Progenitor cell of endocrine pancreas (in vitro differentiated cells): ENCODE measurements around the gene CROCC2. TPM values are rescaled to one million over a fixed set of nuclear protein-coding genes. Genes with fewer than 3 reads are reported as not detected.

Experiments
- DNase-seq: peaks from one replicate; pipeline ENCODE4 v3.0.0; 2021; ENCODE audit warnings: low spot score; ENCODE audit not compliant: unreplicated experiment
- H3K27ac Mint-ChIP-seq: 2 replicates; pipeline ENCODE4 v1.8.0; 2021; ENCODE audit warnings: mild to moderate bottlenecking, moderate library complexity, mixed read lengths
- H3K27me3 Mint-ChIP-seq: 2 replicates; pipeline ENCODE4 v1.8.0; 2021; ENCODE audit warnings: mixed read lengths
- H3K36me3 Mint-ChIP-seq: 2 replicates; pipeline ENCODE4 v1.8.0; 2022; ENCODE audit warnings: mixed read lengths; ENCODE audit not compliant: insufficient read depth
- H3K4me1 Mint-ChIP-seq: 2 replicates; pipeline ENCODE4 v1.8.0; 2021; ENCODE audit warnings: low read depth, mixed read lengths
- H3K4me3 Mint-ChIP-seq: 2 replicates; pipeline ENCODE4 v1.8.0; 2021; ENCODE audit warnings: low read depth, mild to moderate bottlenecking, moderate library complexity, mixed read lengths
- H3K9me3 Mint-ChIP-seq: 2 replicates; pipeline ENCODE4 v1.8.0; 2021; ENCODE audit warnings: low read depth, mixed read lengths
- total RNA-seq: library from RNA; stranded (reverse); gene quantifications from 2 replicates; pipeline ENCODE4 v1.2.1, GENCODE V29; 2021
- TF ChIP-seq, protein P1 (sequence below): fragments of 200-600 bp; sonication (generic); IDR thresholded peaks from one replicate; pipeline ENCODE4 v1.5.0; 2021; ENCODE audit warnings: antibody characterized with exemption, mild to moderate bottlenecking; ENCODE audit not compliant: unreplicated experiment

The CROCC2 gene
- total RNA-seq, 1 donor from 2014 or later, result 0.36 TPM

DNA sequence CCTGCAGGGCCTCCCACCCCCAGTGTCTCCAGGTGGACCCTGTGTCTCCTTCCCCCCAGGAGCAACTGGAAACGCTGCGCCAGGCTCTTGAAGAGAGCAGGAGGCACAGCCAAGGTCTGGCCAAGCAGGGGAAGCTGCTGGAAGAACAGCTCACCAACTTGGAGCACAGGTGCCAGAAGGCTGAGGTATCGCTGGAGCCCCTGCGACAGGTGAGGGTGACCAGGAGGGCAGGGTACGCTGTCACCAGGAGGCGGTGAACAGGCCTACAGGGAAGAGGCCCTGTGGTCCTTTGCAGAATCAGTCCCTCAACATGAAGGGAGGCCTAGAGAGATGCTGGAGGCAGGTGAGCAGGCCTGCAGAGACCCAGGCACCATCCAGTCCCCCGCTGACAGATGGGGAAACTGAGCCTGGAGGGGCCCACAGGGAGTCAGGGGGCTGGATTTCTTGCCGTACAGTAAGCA, 76.7 kb downstream of the CROCC2 start:
- no peaks in the 10 kb centered on the region for H3K9me3 Mint-ChIP-seq
- DNase-seq, result no peak
- no peaks in the 10 kb centered on the region for H3K4me1 Mint-ChIP-seq
- TF ChIP-seq, protein P1, sequence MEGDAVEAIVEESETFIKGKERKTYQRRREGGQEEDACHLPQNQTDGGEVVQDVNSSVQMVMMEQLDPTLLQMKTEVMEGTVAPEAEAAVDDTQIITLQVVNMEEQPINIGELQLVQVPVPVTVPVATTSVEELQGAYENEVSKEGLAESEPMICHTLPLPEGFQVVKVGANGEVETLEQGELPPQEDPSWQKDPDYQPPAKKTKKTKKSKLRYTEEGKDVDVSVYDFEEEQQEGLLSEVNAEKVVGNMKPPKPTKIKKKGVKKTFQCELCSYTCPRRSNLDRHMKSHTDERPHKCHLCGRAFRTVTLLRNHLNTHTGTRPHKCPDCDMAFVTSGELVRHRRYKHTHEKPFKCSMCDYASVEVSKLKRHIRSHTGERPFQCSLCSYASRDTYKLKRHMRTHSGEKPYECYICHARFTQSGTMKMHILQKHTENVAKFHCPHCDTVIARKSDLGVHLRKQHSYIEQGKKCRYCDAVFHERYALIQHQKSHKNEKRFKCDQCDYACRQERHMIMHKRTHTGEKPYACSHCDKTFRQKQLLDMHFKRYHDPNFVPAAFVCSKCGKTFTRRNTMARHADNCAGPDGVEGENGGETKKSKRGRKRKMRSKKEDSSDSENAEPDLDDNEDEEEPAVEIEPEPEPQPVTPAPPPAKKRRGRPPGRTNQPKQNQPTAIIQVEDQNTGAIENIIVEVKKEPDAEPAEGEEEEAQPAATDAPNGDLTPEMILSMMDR, result no peak
- H3K27ac Mint-ChIP-seq, result no peak overlapping the region
- H3K27me3 Mint-ChIP-seq, result peaks cover 26% of the 10 kb centered on the region
- H3K4me3 Mint-ChIP-seq, result no peak overlapping the region
- no peaks in the 10 kb centered on the region for H3K36me3 Mint-ChIP-seq

DNA sequence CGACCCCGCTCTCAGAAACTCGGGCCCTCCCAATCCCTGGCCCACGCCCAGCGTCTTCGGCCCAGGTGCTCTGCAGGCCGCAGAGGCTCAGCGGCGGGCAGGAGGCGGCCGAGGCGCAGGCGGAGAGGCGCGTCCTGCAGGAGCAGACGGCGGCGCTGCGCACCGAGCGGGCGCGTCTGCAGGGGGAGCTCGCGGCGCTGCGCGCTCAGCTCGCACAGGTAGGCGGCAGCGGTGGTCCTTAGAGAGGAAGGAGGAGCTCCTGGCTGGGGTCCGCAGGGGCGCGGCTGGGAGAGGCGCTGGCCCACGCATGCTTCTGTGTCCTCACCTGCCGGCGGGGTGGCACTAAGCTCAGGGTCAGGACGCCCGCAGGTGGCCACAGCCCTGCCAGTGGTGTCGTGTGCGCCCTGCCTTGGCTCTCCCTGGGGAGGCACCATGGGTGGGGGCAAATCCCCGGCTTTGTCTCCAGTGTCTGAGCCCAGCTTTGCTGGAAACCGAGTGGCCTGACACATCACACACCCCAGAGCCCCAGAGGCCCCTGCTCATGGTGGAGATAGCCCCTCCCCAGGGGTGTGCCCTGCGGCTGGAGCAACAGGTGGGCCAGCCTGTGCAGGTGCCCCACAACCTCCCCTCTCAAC, 77.3 kb downstream of the CROCC2 start:
- Mint-ChIP-seq H3K4me3 (no peak overlapping the region), H3K27ac (no peak overlapping the region), H3K4me1 (no peaks in the 10 kb centered on the region), H3K36me3 (no peaks in the 10 kb centered on the region), H3K27me3 (peaks cover 26% of the 10 kb centered on the region), H3K9me3 (no peaks in the 10 kb centered on the region)
- DNase-seq, result peak; percentile 51
- TF ChIP-seq, protein P1, result peak; percentile 82

DNA sequence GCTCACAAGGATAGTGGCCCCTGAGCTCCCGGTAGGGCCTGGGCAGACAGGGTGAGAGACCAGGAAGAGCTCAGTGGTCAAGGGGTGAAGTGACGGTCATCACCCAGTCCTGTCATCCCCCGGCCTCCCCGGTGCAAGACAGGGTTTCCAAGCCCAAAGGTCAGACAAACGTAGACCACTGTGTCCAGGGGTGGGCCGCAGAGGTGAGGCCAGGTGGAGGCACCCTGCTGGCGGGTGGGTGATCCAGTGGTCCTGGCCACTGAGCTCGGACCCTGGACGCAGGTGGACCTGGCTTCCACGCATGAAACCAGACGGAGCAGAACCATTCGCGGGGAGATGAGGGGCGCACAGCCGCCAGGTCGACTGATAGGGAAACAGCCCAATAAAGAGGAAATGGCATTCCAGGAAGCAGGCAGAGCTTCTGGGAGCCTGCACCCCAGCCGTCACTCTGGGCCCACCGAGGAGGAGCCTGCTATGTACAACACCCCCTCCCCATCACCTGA, 77.9 kb downstream of the CROCC2 start:
- Mint-ChIP-seq H3K9me3 (no peaks in the 10 kb centered on the region), H3K36me3 (no peaks in the 10 kb centered on the region), H3K27ac (no peak overlapping the region), H3K27me3 (peaks cover 26% of the 10 kb centered on the region), H3K4me3 (no peak overlapping the region), H3K4me1 (no peaks in the 10 kb centered on the region)
- no peak for DNase-seq
- TF ChIP-seq, protein P1, result no peak

DNA sequence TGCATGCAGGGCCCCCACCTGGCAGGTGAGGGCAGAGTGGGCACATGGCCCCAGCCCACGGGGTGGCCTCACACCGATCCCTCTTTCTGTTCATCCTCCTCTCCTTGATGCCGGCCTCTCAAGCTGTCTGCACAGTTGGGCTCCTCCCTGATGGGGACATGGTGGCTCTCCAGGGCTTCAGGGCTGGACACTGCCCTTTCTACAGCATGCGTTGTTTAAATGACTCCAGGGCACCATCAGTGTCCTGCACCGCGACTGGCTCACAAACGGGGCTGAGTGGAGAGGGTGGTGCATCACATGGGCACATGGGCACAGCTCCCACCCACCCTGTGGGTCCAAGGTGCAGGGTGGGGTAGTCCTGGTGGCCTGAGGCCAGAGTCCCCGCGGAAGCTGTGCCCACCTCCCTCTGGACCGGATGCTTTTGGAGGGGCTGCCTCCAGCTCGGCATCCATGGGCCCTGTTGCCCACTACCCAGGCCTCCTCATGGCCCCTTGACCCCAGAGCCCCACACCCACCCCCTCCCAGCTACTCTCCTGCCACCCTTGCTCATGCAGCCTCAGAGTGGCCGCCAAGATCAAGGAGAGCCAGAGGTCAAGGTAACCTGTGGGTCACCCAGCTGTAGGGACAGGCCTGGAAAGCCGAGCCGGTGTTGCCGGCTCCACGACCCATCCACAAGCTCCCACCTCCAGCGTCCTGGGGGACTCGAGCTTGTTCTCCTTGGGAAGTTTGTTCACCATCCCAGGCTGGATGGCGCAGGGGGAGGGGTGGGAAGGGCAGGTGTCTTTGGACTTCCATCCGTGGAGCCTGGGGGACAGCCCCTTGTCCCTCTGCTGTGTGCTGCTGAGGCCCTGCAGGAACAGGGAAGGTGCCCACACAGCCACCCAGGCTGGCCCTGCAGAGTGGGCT, 80.0 kb downstream of the CROCC2 start:
- DNase-seq, result no peak
- Mint-ChIP-seq H3K9me3 (no peaks in the 10 kb centered on the region), H3K27me3 (peaks cover 25% of the 10 kb centered on the region), H3K36me3 (no peaks in the 10 kb centered on the region), H3K27ac (no peak overlapping the region), H3K4me3 (no peak overlapping the region), H3K4me1 (no peaks in the 10 kb centered on the region)
- TF ChIP-seq, protein P1, result no peak

DNA sequence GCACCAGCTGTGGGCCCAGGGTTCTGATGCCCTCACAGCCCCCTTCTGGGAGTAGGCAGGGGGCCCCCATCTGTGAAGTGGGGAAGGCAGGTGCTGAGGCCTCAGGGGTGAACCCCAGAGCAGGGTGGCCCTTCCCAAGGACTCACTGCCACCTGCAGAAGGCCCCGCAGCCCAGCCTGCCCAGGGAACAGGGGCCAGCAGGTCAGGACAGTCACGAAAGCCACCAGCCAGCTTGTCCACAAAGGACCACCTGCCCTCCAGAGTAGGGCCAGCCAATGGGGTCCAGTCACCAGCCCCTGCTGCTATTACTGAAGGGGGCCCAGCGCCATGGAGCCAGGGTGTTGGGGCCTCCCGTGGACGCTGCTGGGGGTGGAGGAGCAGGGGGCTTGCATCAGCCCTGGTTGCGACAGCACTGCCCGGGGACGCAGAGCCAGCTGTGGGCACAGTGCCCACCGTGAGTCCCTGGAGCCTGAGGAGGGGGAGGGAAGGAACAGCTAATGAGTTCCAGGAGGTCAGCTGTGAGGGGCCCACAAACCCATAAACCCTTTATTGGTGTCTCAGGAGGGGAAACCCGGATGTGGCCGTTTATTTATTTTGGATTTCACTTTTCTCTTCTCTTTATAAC, 80.8 kb downstream of the CROCC2 start:
- H3K4me3 Mint-ChIP-seq, result no peak overlapping the region
- no peak overlapping the region for H3K27ac Mint-ChIP-seq
- H3K27me3 Mint-ChIP-seq, result peaks cover 17% of the 10 kb centered on the region
- H3K4me1 Mint-ChIP-seq, result no peaks in the 10 kb centered on the region
- DNase-seq, result no peak
- no peaks in the 10 kb centered on the region for H3K9me3 Mint-ChIP-seq
- H3K36me3 Mint-ChIP-seq, result no peaks in the 10 kb centered on the region
- TF ChIP-seq, protein P1, result no peak
